GM19035 (cell line): ENCODE data around the gene PRAMEF1.
"Not testable (repeated sequence)": the region's sequence is repeated elsewhere in the genome, so short reads cannot be mapped to it uniquely, and the experiment has no call there.

Experiments used
- ATAC-seq: cut with Tn5 transposase; IDR thresholded peaks from one replicate; pipeline ENCODE4 v1.9.1; 2021; ENCODE audit not compliant: unreplicated experiment

Gene PRAMEF1

DNA sequence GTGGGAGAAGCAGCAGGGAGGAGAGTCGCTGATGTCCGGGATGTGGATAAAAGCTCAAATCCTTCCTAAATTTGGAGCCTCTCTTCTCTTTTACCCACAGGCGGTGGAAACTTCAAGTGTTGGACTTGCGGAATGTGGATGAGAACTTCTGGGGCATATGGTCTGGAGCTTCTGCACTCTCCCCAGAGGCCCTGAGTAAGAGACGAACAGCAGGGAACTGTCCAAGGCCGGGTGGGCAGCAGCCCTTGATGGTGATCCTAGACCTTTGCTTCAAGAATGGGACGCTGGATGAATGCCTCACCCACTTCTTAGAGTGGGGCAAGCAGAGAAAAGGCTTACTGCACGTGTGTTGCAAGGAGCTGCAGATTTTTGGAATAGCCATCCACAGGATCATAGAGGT is 15.8 kb upstream of the PRAMEF1 start:
- ATAC-seq, result no peak

DNA sequence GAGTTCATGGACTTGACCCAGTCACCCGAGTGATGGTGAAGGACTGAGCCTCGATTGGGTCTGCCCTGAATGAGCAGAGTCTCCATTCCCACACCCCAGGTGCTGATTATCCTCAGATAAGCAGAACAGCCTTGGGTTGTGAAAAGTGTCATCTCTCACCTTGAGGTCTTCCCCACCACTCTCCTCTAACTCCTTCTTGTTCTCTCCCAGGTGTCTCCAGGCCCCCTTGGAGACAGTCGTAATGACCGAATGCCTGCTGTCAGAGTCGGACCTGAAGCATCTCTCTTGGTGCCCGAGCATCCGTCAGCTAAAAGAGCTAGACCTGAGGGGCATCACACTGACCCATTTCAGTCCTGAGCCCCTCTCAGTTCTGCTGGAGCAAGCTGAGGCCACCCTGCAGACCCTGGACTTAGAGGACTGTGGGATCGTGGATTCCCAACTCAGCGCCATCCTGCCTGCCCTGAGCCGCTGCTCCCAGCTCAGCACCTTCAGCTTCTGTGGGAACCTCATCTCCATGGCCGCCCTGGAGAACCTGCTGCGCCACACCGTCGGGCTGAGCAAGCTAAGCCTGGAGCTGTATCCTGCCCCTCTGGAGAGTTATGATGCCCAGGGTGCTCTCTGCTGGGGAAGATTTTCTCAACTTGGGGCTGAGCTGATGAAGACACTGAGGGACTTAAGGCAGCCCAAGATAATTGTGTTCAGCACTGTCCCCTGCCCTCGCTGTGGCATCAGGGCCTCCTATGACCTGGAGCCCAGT is 14.2 kb upstream of the PRAMEF1 start:
- ATAC-seq, result no peak

DNA sequence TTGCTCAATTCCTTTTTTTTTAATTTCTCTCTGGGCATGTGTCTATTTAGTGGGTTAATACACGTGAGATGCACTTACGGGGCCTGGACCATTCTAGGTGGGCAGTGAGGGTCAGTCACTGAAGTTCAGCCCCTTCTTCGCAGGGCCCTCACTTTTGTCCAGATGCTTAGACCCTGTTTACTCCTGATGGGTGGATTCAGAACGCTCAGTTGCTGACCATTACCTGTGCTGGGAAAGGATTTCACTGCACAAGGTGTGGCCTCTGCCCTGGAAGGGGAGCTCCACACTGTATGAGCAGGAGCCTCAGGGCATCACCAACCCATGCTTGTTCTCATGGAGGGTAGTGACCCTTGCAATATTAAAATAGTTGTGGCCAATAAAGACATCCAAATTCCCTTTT is 13.1 kb upstream of the PRAMEF1 start:
- ATAC-seq, result no peak

DNA sequence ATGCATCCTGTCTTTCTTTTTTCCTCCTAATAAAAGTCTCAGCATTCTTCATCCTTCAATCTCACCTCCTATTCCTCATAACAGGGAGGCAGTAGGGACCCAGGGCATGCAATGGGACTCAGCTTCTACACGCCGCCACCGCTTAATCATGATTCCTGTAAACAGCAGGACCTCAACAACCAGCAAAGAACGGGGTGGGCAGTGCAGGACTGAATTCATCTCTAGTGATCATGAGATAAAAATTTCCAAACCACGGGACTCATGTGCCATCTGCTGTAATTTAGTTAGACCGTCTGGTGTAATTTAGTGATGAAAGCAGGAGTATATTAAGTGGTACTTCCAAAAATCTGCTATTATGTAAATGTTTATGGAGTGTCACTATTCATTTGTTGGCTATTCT is 12.3 kb upstream of the PRAMEF1 start:
- ATAC-seq, result no peak

DNA sequence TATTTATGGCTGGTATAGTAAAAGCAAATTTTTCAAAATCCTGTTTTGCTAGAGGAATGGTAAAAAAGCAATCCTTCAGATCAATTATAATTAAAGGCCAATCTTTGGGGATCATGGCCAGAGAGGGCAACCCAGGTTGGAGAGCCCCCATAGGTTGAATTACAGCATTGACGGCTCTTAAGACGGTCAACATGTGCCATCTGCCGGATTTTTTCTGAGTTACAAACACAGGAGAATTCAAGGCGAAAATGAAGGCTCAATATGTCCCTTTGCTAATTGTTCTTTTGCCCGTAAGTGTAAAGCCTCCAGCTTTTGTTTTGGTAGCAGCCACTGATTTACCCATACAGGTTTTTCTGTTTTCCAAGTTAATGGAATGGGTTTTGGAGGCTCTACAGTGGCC is 9.7 kb upstream of the PRAMEF1 start:
- not testable (repeated sequence) for ATAC-seq

DNA sequence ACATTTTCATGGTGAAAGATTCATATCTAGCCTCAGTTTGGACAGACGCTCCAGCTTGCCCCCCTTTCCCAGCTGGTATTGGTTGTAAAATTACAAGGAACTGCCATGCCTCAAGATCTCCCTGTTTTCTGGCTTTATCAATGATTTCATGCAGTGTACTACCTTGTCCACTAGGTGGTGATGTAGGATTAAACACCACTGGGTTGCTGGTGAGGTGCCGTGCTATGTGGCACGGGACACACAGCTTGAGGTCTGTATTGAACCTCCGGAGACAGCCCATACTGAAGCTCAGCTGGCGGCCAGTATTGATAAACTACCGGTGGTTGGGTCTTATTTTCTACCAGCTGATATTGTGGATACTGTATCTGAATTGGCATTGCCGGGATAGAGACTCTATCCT is 7.4 kb upstream of the PRAMEF1 start:
- not testable (repeated sequence) for ATAC-seq

DNA sequence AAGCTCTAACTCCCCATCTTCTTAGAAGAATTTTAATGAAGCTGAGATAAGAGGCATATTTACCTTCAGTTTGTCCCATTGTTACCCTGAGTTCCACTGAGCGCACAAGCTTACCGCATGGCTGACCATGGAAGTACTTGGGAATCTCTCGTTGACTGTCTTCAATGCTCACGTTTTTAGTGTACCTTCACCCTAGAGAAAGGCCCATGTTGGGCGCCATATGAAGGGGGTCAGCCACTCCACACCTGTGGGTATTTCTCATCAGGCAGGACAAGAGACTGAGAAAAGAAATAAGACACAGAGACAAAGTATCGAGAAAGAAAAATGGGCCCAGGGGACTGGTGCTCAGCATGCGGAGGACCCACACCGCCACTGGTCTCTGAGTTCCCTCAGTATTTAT is 6.5 kb upstream of the PRAMEF1 start:
- ATAC-seq, result not testable (repeated sequence)

DNA sequence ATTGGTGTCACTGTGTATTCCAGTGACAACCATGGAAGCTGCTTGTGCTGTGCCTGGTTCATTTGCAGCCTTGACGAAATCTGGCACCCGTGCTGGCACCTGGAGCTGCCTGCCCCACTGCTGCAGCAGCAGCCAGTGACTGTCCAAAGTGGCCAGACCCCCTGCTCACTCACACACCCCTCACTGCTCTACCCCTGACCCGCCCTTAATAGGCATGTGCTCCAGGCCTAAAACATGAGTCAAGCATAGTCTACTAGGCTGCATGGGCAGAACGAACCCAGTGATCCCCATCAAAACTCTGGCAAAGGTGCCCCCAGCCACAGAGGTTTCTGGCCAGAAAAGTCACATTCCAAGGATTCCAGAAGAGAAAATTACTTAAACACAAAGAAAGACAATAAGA is 7.7 kb downstream of the PRAMEF1 start:
- ATAC-seq, result no peak

DNA sequence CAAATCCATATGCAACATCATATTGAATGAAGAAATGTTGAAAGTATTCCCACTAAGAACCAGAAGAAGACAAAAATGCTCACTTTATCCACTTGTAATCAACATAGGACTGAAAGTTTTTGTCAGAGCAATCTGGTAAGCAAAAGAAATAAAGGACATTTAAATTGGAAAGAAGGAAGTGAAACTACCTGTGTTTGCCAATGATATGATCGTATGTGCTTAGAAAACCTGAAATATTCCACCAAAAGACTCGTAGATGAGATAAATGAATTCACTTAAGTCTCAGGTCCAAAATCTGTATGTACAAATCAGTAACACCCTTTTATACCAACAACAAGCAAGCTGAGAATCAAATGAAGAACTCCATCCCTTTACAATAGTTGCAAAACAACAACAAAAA is 8.5 kb downstream of the PRAMEF1 start:
- no peak for ATAC-seq

DNA sequence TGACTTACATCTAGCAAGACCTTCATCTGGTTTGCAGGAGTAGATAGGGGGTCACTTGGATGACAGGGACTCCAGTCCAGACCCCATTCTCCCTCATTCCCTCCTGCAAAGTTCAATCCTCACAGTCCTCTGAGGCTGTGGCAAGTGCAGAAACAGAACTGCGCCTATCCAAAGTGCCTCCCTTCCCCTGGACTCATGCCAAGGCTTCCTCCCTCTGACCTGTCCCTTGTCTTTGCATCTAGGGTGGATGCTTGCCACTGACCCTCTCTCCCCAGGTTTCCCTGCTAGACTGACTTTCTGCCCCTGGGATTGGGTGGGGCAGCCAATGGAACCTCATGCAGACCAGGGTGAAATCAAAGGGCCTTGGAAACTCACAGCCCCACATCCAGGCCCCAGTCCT is 18.7 kb downstream of the PRAMEF1 start:
- no peak for ATAC-seq

DNA sequence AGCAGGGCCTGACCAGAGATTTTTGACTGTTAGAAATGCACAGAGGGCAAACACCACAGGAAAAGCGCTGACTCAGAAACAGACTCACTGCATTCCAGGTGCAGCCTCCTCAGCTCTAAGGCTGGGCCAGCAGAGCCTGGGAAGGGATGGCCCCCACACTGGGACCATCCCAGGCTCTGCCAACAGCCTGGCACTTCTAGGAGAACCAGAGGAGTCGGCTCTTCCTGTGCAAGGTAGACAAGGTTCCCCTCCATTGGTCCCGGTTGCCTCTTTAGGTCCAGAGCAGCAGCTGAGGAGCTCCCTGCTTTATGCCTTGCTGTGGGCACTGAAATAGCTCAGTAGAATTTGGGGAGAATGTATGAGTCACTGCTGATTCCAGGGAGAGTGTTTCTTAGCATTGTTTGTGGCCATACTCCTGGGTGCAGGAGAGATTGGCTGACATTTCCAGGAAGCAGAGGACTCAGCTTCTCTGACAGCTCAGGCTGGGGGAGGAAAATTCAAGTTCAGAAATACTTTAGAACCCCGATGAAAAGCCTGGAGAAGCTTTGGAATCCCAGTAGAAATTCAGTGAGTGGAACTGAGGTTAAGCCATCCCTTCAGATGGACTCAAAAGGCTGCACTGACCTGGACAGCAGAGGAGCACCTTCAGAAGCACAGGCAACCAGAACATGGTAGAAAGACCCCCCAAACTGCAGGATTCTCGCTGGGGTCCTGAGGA is 19.7 kb downstream of the PRAMEF1 start:
- no peak for ATAC-seq

DNA sequence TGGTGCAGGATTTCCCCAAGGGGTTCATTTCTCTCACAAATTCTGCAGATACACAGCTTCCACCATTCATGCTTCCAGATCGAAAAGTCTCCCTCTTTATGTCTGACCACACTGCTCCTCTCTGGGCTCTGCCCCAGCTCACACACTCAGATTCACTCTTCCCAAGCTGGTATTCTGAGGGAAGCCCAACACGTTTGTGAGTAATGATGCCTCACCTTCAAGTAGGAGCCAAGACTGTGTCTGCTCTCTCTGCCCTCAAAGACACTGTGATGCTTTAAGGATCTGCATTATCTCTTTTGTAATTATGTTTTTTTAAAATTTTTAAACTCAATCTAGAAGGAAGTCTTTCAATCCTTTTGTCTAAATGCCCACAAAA is 20.2 kb downstream of the PRAMEF1 start:
- no peak for ATAC-seq

DNA sequence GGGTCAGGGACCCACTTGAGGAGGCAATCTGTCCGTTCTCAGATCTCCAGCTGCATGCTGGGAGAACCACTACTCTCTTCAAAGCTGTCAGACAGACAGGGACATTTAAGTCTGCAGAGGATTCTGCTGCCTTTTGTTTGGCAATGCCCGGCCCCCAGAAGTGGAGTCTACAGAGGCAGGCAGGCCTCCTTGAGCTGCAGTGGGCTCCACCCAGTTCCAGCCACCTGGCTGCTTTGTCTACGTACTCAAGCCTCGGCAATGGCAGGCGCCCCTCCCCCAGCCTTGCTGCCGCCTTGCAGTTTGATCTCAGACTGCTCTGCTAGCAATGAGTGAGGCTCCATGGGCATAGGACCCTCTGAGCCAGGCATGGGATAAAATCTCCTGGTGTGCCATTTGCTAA is 27.9 kb downstream of the PRAMEF1 start:
- not testable (repeated sequence) for ATAC-seq

DNA sequence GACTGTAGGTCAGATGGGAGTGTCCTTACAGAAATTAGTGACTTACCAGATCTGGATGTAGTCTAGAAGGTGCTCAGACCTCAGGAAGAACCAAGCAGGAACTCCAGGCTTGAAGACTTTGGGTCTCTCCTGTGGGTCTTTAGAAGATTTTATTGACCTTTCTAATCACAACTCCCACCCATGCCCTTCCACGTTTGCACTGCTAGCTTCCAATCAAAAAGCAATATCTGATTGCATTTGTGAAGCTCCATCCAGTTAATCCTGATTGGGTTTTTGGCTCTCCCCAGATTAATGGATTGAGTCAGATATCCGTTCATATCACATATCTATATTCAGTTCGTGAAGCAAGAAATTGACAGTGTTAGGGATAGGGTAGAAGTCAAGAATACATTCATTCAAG is 40.1 kb downstream of the PRAMEF1 start, which contains the start of gene PRAMEF11:
Gene PRAMEF11, minus strand, starts transcription at position 101 of the 400 bp plus-strand sequence. CDS start 2,621 bp downstream, outside the sequence.
- ATAC-seq, result not testable (repeated sequence)

DNA sequence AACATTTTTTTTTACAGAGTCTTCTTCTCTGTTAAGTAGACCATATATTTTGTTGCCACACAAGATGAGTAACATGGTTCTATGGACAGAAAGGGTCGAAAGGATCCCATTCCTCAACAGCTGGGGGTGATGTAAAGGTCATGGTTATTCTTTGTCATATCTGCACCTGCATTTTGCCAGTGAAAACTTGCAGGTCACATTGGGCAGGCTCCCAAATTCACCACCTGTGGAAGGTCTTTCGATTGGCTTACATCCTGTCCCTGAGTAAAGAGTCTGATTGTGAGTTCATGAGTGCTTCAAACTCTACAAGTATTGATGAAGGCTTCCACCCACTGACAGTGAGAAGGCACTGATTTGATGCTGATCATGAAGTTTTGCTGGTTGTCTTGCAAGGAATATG is 42.1 kb downstream of the PRAMEF1 start:
- not testable (repeated sequence) for ATAC-seq
